GM19025 (cell line): Measurements from ENCODE around the gene TFB2M.

Experiments
- ATAC-seq: cut with Tn5 transposase; IDR thresholded peaks from one replicate; pipeline ENCODE4 v1.9.1; 2021; ENCODE audit warnings: mild to moderate bottlenecking, low read depth, moderate library complexity; ENCODE audit not compliant: unreplicated experiment

The TFB2M gene

DNA sequence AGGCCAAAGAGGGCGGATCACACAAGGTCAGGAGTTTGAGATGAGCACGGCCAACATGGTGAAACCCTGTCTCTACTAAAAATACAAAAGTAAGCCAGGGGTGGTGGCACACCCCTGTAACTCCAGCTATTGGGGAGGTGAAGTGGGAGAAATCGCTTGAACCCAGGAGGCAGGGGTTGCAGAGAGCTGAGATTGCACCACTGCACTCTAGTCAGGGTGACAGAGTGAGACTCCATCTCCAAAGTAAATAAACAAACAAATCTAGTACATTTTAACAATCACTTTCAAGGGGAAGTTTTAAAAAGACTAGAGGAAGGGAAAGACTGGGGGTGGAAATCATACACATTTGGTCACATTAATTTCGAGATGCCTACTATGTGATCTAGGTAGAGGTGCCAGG, 6.8 kb downstream of the TFB2M start:
- ATAC-seq = no peak

GRCh38 chr1:246558041-246558440, 8.0 kb downstream of the TFB2M start:
- no peak for ATAC-seq

GRCh38 chr1:246554201-246554600, 11.9 kb downstream of the TFB2M start:
- ATAC-seq = no peak

DNA sequence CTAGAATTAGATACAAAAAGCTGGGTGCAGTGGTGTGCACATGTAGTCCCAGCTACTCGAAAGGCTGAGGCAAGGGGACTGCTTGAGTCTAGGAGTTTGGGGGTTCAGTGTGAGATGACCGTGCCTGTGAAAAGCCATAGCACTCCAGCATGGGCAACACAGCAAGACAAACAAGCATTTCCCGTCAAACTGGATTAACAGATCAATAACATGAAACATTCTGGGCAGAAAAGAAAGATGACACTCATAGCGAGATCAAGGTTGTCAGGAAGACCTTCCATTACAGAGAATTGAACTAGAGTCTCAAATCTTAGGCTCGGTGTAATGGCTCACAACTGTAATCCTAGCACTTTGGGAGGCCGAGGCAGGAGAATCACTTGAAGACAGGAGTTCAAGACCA, 14.0 kb downstream of the TFB2M start:
- ATAC-seq = no peak

- ATAC-seq = no peak
These were observed 15.7 kb downstream of the TFB2M start for GRCh38 chr1:246550402-246550801.

GRCh38 chr1:246549665-246550064, 16.4 kb downstream of the TFB2M start:
- no peak for ATAC-seq

DNA sequence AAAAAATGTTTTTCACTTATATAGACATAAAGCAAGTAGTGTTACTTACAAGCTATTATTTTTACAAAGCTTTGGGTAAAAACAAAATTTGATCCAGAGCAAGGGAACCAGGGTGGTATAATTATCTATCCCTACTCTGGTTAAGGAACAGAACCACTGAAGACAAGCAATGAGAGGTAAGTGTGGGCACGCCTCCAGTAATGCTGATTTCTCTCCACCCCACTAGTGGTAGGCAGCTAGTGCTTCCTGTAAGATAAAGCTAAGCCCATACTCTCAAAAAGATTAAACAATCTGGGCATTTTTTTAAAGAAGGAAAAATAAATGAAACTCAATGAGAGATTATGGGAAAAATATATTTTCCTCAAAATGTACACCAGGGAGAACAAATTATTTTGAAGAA, 22.1 kb downstream of the TFB2M start:
- no peak for ATAC-seq

GRCh38 chr1:246540738-246541491, 25.1 kb downstream of the TFB2M start:
- no peak for ATAC-seq

DNA sequence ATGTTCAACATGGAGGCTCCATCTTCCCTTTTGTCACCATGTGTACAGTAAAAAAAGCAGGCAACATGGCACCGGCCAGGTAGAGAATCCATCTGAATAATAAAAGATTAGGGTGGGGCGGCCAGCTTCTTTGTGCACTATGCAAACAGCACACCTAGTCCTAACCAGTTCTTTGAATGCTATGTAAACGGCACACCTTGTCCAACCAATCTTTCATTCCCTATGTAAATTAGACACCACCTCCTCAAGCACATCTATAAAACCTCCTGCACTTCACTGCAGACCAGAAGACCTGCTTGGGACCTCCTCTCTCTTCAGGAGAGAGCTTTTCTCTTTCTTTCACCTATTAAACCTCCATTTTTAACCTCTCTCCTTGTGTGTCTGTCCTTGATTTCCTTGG, 28.2 kb downstream of the TFB2M start:
- ATAC-seq = no peak

GRCh38 chr1:246537441-246537840, 28.6 kb downstream of the TFB2M start:
- ATAC-seq = no peak

DNA sequence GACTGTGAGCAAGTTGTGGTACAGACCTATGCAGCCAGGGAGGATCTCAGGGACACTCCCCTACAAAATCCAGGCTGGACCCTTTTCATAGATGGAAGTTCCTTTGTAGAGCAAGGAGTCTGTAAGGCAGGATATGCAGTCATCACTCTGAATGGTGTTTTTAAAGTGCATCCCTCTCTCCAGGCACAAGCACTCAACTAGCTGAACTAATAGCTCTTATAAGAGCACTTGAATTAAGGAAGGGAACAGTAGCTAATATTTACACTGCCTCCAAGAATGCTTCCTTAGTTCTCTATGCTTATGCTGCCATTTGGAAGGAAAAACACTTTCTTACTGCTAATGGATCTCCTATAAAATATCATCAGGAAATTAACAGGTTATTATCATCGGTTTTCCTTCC, 31.9 kb downstream of the TFB2M start:
- no peak for ATAC-seq

DNA sequence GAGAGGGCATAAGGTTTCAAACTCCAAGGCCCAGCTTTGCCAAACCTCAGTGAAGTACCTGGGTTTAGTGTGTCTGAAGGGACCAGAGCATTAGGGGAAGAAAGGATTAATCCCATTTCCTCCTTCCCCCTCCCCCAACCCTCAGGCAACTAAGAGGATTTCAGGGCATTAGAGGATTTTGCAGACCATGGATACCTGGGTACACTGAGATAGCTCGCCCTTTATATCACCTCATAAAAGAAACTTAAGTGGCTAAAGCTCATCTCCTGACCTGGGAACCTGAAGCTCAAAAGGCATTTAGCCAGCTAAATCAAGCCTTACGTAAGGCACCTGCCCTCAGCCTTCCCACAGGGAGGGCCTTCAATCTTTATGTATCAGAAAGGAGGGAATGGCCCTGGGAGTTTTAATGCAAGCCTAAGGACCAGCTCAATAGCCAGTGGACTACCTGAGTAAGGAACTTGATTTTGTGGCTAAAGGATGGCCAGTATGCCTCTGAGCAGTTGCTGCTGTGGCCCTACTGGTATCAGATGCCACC, 32.6 kb downstream of the TFB2M start:
- no peak for ATAC-seq

DNA sequence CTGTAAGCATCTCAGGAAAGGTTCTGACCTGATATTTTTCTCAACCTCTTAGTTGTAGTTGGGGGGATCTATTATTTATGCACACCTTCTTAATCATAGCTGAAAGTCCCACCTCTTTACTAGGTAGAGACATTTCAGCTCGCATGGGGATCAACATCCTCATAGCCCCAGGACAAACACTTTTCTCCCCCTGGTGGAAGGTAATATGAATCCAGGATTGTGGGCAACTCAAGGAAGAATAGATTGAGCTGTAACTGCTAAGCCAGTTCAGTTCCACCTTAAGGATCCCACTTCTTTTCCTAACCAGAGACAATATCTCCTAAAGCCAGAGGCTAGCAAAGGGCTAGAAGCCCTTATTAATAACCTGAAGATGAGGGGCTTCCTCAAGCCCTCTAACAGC, 33.5 kb downstream of the TFB2M start:
- ATAC-seq = no peak

DNA sequence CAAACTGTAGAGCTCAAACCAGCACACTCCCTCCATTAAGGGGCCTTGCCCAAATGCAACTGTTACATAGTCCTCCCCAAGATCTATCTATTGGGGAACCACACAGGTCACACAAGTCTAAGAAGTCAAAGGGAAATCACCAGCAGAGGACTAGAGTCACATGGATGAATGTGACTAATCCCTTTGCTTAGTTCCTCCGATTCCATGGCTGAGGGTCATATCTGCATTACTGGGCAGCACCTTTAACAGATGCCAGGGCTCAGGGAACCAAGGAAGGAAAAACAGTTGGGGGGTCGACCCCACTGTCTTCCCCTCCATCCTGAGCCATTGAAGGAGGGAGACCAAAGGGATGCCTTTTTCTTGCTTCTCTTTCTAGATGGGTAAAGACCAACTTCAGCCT, 35.6 kb downstream of the TFB2M start:
- ATAC-seq = no peak

DNA sequence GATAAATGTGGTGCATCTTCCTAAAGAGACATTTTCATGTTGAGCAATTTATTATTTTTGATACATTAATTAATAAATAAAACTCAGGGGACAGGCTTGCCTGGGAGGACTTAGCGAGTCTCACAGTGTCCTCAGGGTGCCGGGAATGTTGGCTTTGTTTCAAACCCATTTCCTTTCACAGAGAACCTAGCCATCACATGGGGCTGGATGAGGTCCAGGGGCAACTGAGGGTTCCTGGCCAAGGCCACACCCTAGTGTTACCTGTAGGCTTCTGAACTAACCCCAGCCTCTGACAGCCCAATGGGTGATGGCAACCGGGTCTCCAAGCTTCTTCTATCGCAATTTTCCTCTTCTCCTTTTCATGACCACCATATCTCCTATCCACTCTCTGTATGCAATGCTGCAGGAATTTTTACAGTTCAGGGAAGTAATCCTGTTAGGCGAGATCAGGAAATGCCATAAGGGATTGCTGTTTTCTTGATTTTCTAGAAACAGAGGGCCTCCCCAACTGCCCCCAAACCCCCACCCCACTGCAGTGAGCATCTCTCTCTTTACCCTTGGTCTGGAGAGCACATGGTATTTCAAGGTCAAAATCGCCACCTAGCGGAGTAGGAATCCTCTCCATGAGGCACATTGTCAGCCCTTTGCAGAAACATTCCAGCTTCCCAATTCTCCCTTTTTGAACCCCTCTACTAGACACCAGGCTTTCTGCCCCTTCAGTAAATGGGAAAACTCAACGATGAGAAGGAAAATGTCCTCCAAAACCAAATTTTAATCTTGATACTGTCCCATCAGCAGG, 36.9 kb downstream of the TFB2M start:
- ATAC-seq = no peak

GRCh38 chr1:246527402-246528088, 38.5 kb downstream of the TFB2M start:
- no peak for ATAC-seq

DNA sequence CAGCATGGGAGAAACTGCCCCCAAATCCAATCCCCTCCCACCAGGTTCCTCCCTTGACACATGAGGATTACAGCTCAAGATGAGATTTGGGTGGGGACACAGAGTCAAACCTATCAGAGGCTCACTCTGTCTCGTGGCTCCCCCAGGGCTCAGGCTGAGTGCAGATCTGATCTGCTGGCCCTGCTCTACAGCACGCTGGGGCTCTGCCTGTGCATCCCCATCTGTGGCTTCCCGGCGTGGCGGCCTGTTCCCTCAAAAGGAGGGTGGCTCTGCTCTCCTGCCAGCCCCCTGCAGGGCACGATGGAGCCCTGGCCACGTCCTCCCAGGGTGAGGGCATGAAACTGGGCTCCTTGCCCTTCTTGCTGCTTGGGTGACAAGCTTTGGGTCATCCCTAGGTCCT, 39.1 kb downstream of the TFB2M start:
- no peak for ATAC-seq

DNA sequence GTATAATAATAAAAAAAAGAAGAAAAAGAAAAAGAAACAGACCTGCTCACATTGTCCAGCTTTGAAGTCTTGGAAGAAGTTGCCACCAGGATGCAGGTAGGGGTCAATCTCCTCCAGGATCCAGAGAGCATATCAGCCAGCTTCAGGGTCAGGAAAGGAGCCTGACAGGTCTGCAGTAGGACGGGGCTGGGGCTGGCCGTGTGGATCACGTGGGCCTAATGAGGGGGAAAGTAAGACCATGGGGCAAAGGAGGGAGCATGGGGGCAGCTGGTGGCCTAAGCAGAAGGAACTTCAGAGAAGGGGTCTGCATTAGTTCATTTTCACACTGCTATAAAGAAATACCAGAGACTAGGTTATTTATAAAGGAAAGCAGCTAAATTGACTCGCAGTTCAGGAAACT, 39.7 kb downstream of the TFB2M start:
- ATAC-seq = no peak

DNA sequence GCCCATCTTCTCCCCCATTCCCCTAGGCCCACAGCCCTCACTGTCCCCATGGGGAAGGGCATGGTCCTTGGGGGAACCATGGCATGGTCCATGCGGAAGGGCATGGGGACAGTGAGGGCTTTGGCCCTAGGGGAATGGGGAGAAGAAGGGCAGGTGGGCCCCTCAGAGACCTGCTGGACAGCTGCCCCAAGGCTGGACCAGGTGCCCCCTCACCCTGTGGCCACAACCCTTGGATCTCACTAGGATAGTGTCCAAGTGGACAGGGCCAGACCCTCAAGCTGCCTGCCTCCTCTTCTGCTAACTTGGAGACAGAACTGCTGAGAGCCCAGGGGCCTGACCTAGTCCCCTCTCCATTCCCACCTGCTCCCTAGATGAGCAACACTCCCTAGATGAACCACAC, 46.5 kb downstream of the TFB2M start:
- ATAC-seq = no peak

DNA sequence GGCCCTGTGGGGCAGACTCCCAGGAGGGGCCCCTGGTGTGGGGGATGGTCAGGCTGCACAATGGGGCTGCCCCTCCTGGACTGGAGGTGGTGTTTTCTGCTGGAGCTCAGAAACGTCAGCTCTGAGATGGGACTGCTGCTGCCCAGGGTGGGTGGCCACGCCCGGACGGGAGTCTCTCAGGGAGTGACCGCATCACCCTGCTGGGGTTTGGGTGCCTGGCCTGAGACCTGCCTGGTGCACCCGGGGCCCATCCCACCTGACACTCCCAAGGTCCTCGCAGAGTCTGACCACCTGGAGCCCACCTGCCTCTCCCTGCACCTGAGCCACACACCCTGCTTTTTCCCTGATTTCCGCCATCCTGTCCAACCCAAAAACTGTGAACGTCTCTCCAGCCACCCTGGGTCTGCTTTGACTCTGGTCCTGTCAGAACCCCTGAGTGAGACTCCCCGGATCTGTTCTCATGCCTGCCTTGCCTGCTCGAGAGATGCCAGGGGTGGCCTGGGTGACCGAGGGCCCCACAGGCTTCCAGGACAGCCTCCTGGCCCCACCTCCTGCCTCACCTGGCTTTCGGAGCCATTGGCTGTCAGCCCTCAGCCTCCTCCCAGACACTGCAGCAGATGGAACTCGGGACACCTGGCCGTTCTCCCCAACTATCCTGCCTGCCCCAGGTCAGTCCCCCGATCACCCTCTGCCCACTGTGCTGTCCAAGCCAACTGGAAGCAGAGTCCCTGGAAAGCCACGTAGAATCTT, 47.4 kb downstream of the TFB2M start:
- ATAC-seq = no peak

GRCh38 chr1:246517391-246517790, 48.7 kb downstream of the TFB2M start:
- ATAC-seq = no peak
